Panc1 (cell line): ENCODE data around the gene TBC1D22B. TPM values are rescaled to one million over a fixed set of nuclear protein-coding genes. Genes with fewer than 3 reads are reported as not detected.

ENCODE experiments used
- ATAC-seq: fragments of 200-7000 bp; cut with Tn5 transposase; 2 replicates; pipeline ENCODE4 v1.9.1; 2020; ENCODE audit warnings: mild to moderate bottlenecking, moderate library complexity
- BruUV-seq: library from RNA; stranded (reverse); fragments of 400-500 nt; replicated peaks from 2 replicates; lab custom pipeline; 2021; lab: Mats Ljungman, UMichigan
- CTCF ChIA-PET: fragments of 300-600 bp; sonication (Branson Sonifier 250); formaldehyde crosslinking; loops from one replicate; lab custom pipeline; 2022; ENCODE audit warnings: antibody characterized with exemption; lab: Charles Lee
- POLR2A ChIA-PET: fragments of 300-600 bp; sonication (Branson Sonifier 250); formaldehyde crosslinking; loops from one replicate; lab custom pipeline; 2022; ENCODE audit warnings: antibody characterized with exemption; lab: Charles Lee
- DNase-seq: peaks from one replicate; pipeline ENCODE4 v3.0.0-alpha.2; 2010; ENCODE audit warnings: low read depth, low spot score
- H3K27ac ChIP-seq: 2 replicates; pipeline ENCODE4 v1.5.1; 2011; ENCODE audit warnings: mild to moderate bottlenecking, low read length, inconsistent platforms
- H3K27me3 ChIP-seq: fragments of 200-500 bp; sonication (Bioruptor generic); 2 replicates; pipeline ENCODE4 v1.6.0; 2014; ENCODE audit warnings: low read length, inconsistent platforms; ENCODE audit not compliant: control insufficient read depth, insufficient read depth
- H3K36me3 ChIP-seq: fragments of 200-500 bp; sonication (Bioruptor generic); 2 replicates; pipeline ENCODE4 v1.5.1; 2014; ENCODE audit warnings: inconsistent platforms, mild to moderate bottlenecking, low read length, moderate library complexity; ENCODE audit not compliant: control insufficient read depth, insufficient read depth
- H3K4me1 ChIP-seq: 2 replicates; pipeline ENCODE4 v1.5.1; 2011; ENCODE audit warnings: inconsistent platforms, mild to moderate bottlenecking, low read length, moderate library complexity; ENCODE audit not compliant: control insufficient read depth, insufficient read depth
- H3K4me3 ChIP-seq, 2 experiments: 2 replicates each; pipeline ENCODE4 v1.5.1; 2011 to 2012; ENCODE audit warnings: low read depth in 2 of 2, low read length in 2 of 2, mild to moderate bottlenecking in 2 of 2, inconsistent platforms in 1 of 2, moderate library complexity in 1 of 2
- H3K9me3 ChIP-seq: fragments of 200-500 bp; sonication (Bioruptor generic); 2 replicates; pipeline ENCODE4 v1.5.1; 2014; ENCODE audit warnings: low read depth, mild to moderate bottlenecking, inconsistent platforms, low read length, moderate library complexity; ENCODE audit not compliant: control insufficient read depth, insufficient read depth
- POLR2AphosphoS5 ChIP-seq: IDR thresholded peaks from 2 replicates; pipeline ENCODE4 v1.6.1; 2012; ENCODE audit warnings: mild to moderate bottlenecking, low read depth, low read length, moderate library complexity
- SIN3A ChIP-seq: IDR thresholded peaks from 2 replicates; pipeline ENCODE4 v1.6.1; 2012; ENCODE audit warnings: low read depth, mild to moderate bottlenecking, low read length, moderate library complexity, borderline replicate concordance; ENCODE audit not compliant: insufficient read depth
- TCF7L2 ChIP-seq: IDR thresholded peaks from 2 replicates; pipeline ENCODE4 v1.6.1; 2011; ENCODE audit warnings: mild to moderate bottlenecking, low read depth, low read length, inconsistent platforms
- in situ Hi-C: cut with HindIII; loops from 2 replicates; pipeline ENCODE4 v1.10.0; 2016; ENCODE audit warnings: low sequenced_read_pairs, low pct_unique_long_range_greater_than_20kb
- intact Hi-C: fragments of 100-400 bp; cut with micrococcal nuclease; formaldehyde crosslinking; loops from one replicate; pipeline ENCODE4 v1.10.0; 2022; ENCODE audit not compliant: unreplicated experiment
- total RNA-seq: library from RNA; stranded (reverse); gene quantifications from one replicate; pipeline ENCODE4 v1.2.1, GENCODE V29; 2021; ENCODE audit not compliant: unreplicated experiment
- TF ChIP-seq, protein P1 (sequence below): fragments of 450-650 bp; IDR thresholded peaks from 2 replicates; pipeline ENCODE4 v1.5.1; 2017; ENCODE audit warnings: mild to moderate bottlenecking
- TF ChIP-seq, protein P2 (sequence below), 2 experiments: IDR thresholded peaks; 2 replicates each; pipeline ENCODE4 v1.6.1; 2011 to 2012; ENCODE audit warnings: low read depth in 2 of 2, control low read depth in 1 of 2, low read length in 1 of 2, mild to moderate bottlenecking in 1 of 2, moderate library complexity in 1 of 2; ENCODE audit not compliant: insufficient read depth in 1 of 2

Gene TBC1D22B
- total RNA-seq, 1 experiment from 2014 or later, result 13.0 TPM

DNA sequence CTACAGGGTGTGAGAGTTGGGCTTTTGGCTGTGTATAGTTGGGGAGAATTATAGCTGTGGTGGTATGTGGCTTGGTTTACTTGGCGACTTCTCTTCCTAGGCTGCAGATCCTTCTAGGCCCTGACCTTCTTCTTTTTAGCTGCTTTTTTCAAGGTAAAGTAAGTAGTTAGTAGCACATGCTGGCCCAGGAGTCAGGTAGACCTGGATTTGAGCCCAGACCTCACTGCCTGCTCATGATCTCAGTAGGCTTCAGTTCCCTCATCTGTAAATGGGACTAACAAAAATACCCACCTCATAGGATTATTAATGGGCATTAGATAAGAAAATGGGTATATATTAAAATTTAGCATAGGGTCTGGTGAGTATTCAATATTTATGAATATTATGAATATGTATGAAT, 17.8 kb downstream of the TBC1D22B start:
- no peaks in the 10 kb centered on the region for H3K4me1 ChIP-seq
- no peaks in the 10 kb centered on the region for H3K9me3 ChIP-seq
- DNase-seq, result no peak
- H3K27ac ChIP-seq, result no peak overlapping the region
- intact Hi-C loops, result no loop called here
- CTCF ChIA-PET, result no interaction called here
- in situ Hi-C loops, result no loop called here
- POLR2A ChIA-PET, result interaction anchor here (0.5 kb wide), 1 partner anchor 14 kb away, joined by 3 read pairs; no protein-coding TSS in a partner anchor
- H3K4me3 ChIP-seq, result no peak overlapping the region
- no peak for TF ChIP-seq POLR2AphosphoS5
- no peak for TF ChIP-seq SIN3A
- TF ChIP-seq, protein P1, sequence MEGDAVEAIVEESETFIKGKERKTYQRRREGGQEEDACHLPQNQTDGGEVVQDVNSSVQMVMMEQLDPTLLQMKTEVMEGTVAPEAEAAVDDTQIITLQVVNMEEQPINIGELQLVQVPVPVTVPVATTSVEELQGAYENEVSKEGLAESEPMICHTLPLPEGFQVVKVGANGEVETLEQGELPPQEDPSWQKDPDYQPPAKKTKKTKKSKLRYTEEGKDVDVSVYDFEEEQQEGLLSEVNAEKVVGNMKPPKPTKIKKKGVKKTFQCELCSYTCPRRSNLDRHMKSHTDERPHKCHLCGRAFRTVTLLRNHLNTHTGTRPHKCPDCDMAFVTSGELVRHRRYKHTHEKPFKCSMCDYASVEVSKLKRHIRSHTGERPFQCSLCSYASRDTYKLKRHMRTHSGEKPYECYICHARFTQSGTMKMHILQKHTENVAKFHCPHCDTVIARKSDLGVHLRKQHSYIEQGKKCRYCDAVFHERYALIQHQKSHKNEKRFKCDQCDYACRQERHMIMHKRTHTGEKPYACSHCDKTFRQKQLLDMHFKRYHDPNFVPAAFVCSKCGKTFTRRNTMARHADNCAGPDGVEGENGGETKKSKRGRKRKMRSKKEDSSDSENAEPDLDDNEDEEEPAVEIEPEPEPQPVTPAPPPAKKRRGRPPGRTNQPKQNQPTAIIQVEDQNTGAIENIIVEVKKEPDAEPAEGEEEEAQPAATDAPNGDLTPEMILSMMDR, result no peak
- TF ChIP-seq TCF7L2, result no peak
- TF ChIP-seq, protein P2, sequence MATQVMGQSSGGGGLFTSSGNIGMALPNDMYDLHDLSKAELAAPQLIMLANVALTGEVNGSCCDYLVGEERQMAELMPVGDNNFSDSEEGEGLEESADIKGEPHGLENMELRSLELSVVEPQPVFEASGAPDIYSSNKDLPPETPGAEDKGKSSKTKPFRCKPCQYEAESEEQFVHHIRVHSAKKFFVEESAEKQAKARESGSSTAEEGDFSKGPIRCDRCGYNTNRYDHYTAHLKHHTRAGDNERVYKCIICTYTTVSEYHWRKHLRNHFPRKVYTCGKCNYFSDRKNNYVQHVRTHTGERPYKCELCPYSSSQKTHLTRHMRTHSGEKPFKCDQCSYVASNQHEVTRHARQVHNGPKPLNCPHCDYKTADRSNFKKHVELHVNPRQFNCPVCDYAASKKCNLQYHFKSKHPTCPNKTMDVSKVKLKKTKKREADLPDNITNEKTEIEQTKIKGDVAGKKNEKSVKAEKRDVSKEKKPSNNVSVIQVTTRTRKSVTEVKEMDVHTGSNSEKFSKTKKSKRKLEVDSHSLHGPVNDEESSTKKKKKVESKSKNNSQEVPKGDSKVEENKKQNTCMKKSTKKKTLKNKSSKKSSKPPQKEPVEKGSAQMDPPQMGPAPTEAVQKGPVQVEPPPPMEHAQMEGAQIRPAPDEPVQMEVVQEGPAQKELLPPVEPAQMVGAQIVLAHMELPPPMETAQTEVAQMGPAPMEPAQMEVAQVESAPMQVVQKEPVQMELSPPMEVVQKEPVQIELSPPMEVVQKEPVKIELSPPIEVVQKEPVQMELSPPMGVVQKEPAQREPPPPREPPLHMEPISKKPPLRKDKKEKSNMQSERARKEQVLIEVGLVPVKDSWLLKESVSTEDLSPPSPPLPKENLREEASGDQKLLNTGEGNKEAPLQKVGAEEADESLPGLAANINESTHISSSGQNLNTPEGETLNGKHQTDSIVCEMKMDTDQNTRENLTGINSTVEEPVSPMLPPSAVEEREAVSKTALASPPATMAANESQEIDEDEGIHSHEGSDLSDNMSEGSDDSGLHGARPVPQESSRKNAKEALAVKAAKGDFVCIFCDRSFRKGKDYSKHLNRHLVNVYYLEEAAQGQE (IDR thresholded peaks at IDR 0.05; ENCODE audit: insufficient read depth in 1 of 2, low read depth in 2 of 2, low read length in 1 of 2), result no peak
- H3K27me3 ChIP-seq, result no peaks in the 10 kb centered on the region
- no peak for ATAC-seq
- peaks cover 9% of the 10 kb centered on the region; the same call in 1 of the 2 replicates for H3K36me3 ChIP-seq
- BruUV-seq, result no TSS peak

DNA sequence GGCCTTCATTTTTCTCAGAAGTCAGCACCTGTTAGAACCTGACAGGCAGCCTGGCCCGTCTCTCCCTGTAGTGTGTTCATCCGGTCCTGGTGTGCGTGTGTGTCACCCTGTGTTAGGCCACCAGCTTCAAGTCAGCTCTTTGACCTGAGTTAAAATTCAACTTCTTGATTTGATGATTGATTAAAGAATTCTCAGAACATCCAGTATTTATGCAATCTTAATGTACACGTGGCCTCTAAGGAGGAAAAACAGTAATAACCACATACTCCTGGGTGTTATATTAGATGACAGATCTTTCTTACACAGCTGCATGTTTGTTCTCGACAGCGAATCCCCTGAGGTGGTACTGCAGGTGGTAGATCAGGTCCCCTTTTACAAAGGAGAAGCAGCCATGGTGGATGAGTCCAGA, 19.4 kb downstream of the TBC1D22B start:
- ATAC-seq (no peak), DNase-seq (no peak)
- H3K9me3 ChIP-seq, result no peaks in the 10 kb centered on the region
- CTCF ChIA-PET, result no interaction called here
- no peaks in the 10 kb centered on the region for H3K4me1 ChIP-seq
- in situ Hi-C loops (no loop called here), intact Hi-C loops (no loop called here)
- no peak overlapping the region for H3K4me3 ChIP-seq
- TF ChIP-seq, protein P2 (IDR thresholded peaks at IDR 0.05; ENCODE audit: insufficient read depth in 1 of 2, low read depth in 2 of 2, low read length in 1 of 2), result no peak
- no peak for TF ChIP-seq TCF7L2
- no peak for TF ChIP-seq POLR2AphosphoS5
- TF ChIP-seq, protein P1, result no peak
- TF ChIP-seq SIN3A, result no peak
- peaks cover 9% of the 10 kb centered on the region; the same call in 1 of the 2 replicates for H3K36me3 ChIP-seq
- no TSS peak for BruUV-seq
- H3K27ac ChIP-seq, result no peak overlapping the region
- POLR2A ChIA-PET, result no interaction called here
- no peaks in the 10 kb centered on the region for H3K27me3 ChIP-seq
